HCT116 (cell line): Measurements from ENCODE around the gene SUMO4. TPM values are rescaled to one million over a fixed set of nuclear protein-coding genes. Genes with fewer than 3 reads are reported as not detected.

Experiments used
- ATAC-seq: fragments of 200-7000 bp; cut with Tn5 transposase; 2 replicates; pipeline ENCODE4 v1.9.1; 2020; ENCODE audit warnings: mild to moderate bottlenecking, moderate library complexity
- BruUV-seq: library from RNA; stranded (reverse); fragments of 400-500 nt; replicated peaks from 2 replicates; lab custom pipeline; 2021; lab: Mats Ljungman, UMichigan
- CTCF ChIA-PET: fragments of 300-600 bp; sonication (Branson Sonifier 250); formaldehyde crosslinking; loops from one replicate; lab custom pipeline; 2021; ENCODE audit warnings: antibody characterized with exemption; lab: Charles Lee
- POLR2A ChIA-PET: fragments of 300-600, 350-600 bp; sonication (Branson Sonifier 250); formaldehyde crosslinking; loops from one replicate; lab custom pipeline; 2021; ENCODE audit warnings: antibody characterized with exemption; lab: Charles Lee
- RAD21 ChIA-PET, 2 experiments: fragments of 300-600 bp; sonication (Branson Sonifier 250); formaldehyde crosslinking; loops; one replicate each; lab custom pipeline; 2023; ENCODE audit warnings: low total read pairs in 2 of 2; ENCODE audit not compliant: uncharacterized antibody in 2 of 2, unreplicated experiment in 2 of 2, low non-redundant PET in 1 of 2; lab: Charles Lee
- DNase-seq: peaks from one replicate; pipeline ENCODE4 v3.0.0-alpha.2; 2010; ENCODE audit warnings: low read depth, low spot score
- H2AFZ ChIP-seq: fragments of 200-600 bp; shearing (Covaris generic), sonication (generic); 2 replicates; pipeline ENCODE4 v1.6.1; 2017; ENCODE audit warnings: low read depth, mixed run types, mixed read lengths, antibody characterized with exemption, low read length; ENCODE audit not compliant: poor library complexity, severe bottlenecking
- H3K27ac ChIP-seq: 2 replicates; pipeline ENCODE4 v1.5.1; 2012; ENCODE audit warnings: low read depth, low read length
- H3K27me3 ChIP-seq: fragments of 200-600 bp; sonication (generic); 2 replicates; pipeline ENCODE4 v1.6.1; 2016; ENCODE audit warnings: mixed run types, low read length, mixed read lengths; ENCODE audit not compliant: insufficient read depth
- H3K36me3 ChIP-seq, 2 experiments: fragments of 200-500 bp in 1 of 2; fragments of 200-600 bp in 1 of 2; sonication (Bioruptor generic) in 1 of 2; sonication (generic) in 1 of 2; 2 replicates each; pipeline versions ENCODE4 v1.5.1 to v1.6.1; 2014 to 2016; ENCODE audit warnings: low read length in 2 of 2, inconsistent platforms in 1 of 2, mixed read lengths in 1 of 2, mixed run types in 1 of 2; ENCODE audit not compliant: insufficient read depth in 2 of 2, control insufficient read depth in 1 of 2
- H3K4me1 ChIP-seq, 2 experiments: fragments of 200-600 bp in 1 of 2; sonication (generic) in 1 of 2; 2 replicates each; pipeline versions ENCODE4 v1.5.1 to v1.6.1; 2012 to 2017; ENCODE audit warnings: low read length in 2 of 2, inconsistent platforms in 1 of 2, mild to moderate bottlenecking in 1 of 2, mixed read lengths in 1 of 2, mixed run types in 1 of 2, moderate library complexity in 1 of 2; ENCODE audit not compliant: insufficient read depth in 2 of 2, control insufficient read depth in 1 of 2
- H3K4me2 ChIP-seq: fragments of 200-600 bp; sonication (generic); 2 replicates; pipeline ENCODE4 v1.6.1; 2017; ENCODE audit warnings: mixed run types, low read length, mixed read lengths
- H3K4me3 ChIP-seq, 2 experiments: fragments of 200-600 bp in 1 of 2; sonication (generic) in 1 of 2; replicated peaks in 1 of 2; 2 replicates each; pipeline ENCODE4 v1.5.1; 2011 to 2016; ENCODE audit warnings: low read length in 2 of 2, control low read depth in 1 of 2, low read depth in 1 of 2, mild to moderate bottlenecking in 1 of 2, mixed read lengths in 1 of 2, mixed run types in 1 of 2
- H3K79me2 ChIP-seq: fragments of 200-600 bp; sonication (generic); 2 replicates; pipeline ENCODE4 v1.6.1; 2017; ENCODE audit warnings: mild to moderate bottlenecking, mixed run types, low read length, moderate library complexity, mixed read lengths; ENCODE audit not compliant: insufficient read depth
- H3K9ac ChIP-seq: fragments of 200-600 bp; sonication (generic); 2 replicates; pipeline ENCODE4 v1.6.1; 2016; ENCODE audit warnings: low read length, mixed read lengths
- H3K9me2 ChIP-seq: fragments of 200-600 bp; sonication (generic), shearing (Covaris generic); 2 replicates; pipeline ENCODE4 v1.6.1; 2017; ENCODE audit warnings: mixed run types, mild to moderate bottlenecking, moderate library complexity; ENCODE audit not compliant: insufficient read depth
- H3K9me3 ChIP-seq, 2 experiments: fragments of 200-500 bp in 1 of 2; fragments of 200-600 bp in 1 of 2; sonication (Bioruptor generic) in 1 of 2; sonication (generic) in 1 of 2; 2 replicates each; pipeline ENCODE4 v1.6.1; 2014 to 2017; ENCODE audit warnings: low read length in 2 of 2, mixed read lengths in 2 of 2, inconsistent platforms in 1 of 2, low read depth in 1 of 2, mild to moderate bottlenecking in 1 of 2, mixed run types in 1 of 2, moderate library complexity in 1 of 2; ENCODE audit not compliant: control insufficient read depth in 1 of 2, insufficient read depth in 1 of 2
- H4K20me1 ChIP-seq: fragments of 200-600 bp; sonication (generic), shearing (Covaris generic); 2 replicates; pipeline ENCODE4 v1.6.1; 2017; ENCODE audit warnings: mixed run types, mild to moderate bottlenecking, moderate library complexity; ENCODE audit not compliant: insufficient read depth
- CEBPB ChIP-seq: IDR thresholded peaks from 2 replicates; pipeline ENCODE4 v1.6.1; 2012; ENCODE audit warnings: low read depth
- ELF1 ChIP-seq: IDR thresholded peaks from 2 replicates; pipeline ENCODE4 v1.6.1; 2012; ENCODE audit warnings: low read depth, borderline replicate concordance
- EZH2 ChIP-seq: fragments of 200-600 bp; sonication (generic); IDR thresholded peaks from 2 replicates; pipeline ENCODE4 v1.6.1; 2017; ENCODE audit warnings: antibody characterized with exemption, mixed run types
- RAD21 ChIP-seq: IDR thresholded peaks from 2 replicates; pipeline ENCODE4 v1.6.1; 2012; ENCODE audit warnings: low read depth, mild to moderate bottlenecking
- TCF7L2 ChIP-seq: IDR thresholded peaks from 2 replicates; pipeline ENCODE4 v1.7.0; 2011; ENCODE audit warnings: borderline replicate concordance, inconsistent platforms; ENCODE audit not compliant: insufficient read depth, insufficient read length; ENCODE audit errors: extremely low read depth
- intact Hi-C: fragments of 100-400 bp; cut with micrococcal nuclease; formaldehyde crosslinking; loops from 2 replicates; pipeline ENCODE4 v1.10.0; 2022
- total RNA-seq: library from RNA; stranded (reverse); gene quantifications from one replicate; pipeline ENCODE4 v1.2.1, GENCODE V29; 2021; ENCODE audit not compliant: unreplicated experiment
- TF ChIP-seq, protein P1 (sequence below): IDR thresholded peaks from 2 replicates; pipeline ENCODE4 v1.6.1; 2011; ENCODE audit warnings: mild to moderate bottlenecking, low read length, moderate library complexity; ENCODE audit not compliant: insufficient replicate concordance; ENCODE audit errors: extremely low read depth

SUMO4 gene
- total RNA-seq, 1 experiment from 2014 or later, result 1.6 TPM

DNA sequence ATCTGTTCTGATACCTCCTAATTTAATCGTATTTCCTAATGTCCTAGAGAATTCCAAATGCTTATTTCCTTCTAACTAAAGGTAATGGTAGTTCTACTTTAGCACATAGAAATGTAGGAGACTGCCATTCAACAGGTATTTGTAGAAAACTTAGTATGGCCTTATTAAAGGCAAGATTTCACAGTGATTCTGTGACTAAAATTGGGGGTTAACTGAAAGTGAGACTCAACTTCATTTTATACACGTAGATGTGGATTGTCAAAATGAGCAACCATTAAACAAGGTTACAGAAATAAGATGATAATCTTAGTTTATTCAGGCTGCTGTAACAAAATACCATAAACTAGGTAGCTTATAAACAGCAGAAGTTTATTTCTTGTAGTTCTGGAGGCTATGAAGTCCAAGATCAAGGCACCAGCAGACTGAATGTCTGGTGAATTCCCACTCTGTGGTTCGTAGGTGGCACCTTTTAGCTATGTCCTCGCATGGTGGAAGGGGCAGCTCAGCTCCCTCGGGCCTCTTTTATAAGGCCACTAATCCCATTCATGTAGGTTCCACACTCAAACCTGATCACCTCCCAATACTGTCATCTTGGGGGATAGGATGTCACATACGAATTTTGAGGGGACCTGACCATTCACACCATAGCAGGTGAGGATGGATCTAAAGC, 43.8 kb upstream of the SUMO4 start:
- Histone ChIP-seq H3K4me1 (no peaks in the 10 kb centered on the region), H3K27me3 (no peaks in the 10 kb centered on the region), H2AFZ (no peak overlapping the region), H3K9me3 (no peaks in the 10 kb centered on the region), H3K9ac (no peak overlapping the region), H4K20me1 (no peaks in the 10 kb centered on the region), H3K27ac (no peak overlapping the region), H3K4me2 (no peak overlapping the region), H3K36me3 (no peaks in the 10 kb centered on the region), H3K4me3 (no peak overlapping the region), H3K9me2 (no peaks in the 10 kb centered on the region), H3K79me2 (peaks cover 90% of the 10 kb centered on the region)
- intact Hi-C loops, result no loop called here
- CTCF ChIA-PET, result no interaction called here
- TF ChIP-seq RAD21, result no peak
- TF ChIP-seq EZH2, result no peak
- TF ChIP-seq TCF7L2, result no peak
- TF ChIP-seq, protein P1, sequence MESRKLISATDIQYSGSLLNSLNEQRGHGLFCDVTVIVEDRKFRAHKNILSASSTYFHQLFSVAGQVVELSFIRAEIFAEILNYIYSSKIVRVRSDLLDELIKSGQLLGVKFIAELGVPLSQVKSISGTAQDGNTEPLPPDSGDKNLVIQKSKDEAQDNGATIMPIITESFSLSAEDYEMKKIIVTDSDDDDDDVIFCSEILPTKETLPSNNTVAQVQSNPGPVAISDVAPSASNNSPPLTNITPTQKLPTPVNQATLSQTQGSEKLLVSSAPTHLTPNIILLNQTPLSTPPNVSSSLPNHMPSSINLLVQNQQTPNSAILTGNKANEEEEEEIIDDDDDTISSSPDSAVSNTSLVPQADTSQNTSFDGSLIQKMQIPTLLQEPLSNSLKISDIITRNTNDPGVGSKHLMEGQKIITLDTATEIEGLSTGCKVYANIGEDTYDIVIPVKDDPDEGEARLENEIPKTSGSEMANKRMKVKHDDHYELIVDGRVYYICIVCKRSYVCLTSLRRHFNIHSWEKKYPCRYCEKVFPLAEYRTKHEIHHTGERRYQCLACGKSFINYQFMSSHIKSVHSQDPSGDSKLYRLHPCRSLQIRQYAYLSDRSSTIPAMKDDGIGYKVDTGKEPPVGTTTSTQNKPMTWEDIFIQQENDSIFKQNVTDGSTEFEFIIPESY, result no peak
- no peak for TF ChIP-seq CEBPB
- no peak for TF ChIP-seq ELF1
- RAD21 ChIA-PET, result no interaction called here
- ATAC-seq, result no peak
- POLR2A ChIA-PET, result no interaction called here
- DNase-seq, result no peak
- BruUV-seq, result no TSS peak
